ENCODE measurements around the gene LYPD6. TPM values are rescaled to one million over a fixed set of nuclear protein-coding genes. Genes with fewer than 3 reads are reported as not detected.

Gene LYPD6
- total and polyA plus RNA-seq, 10 donors = 0.05 to 2.3 (median 0.41) TPM

- H3K36me3 ChIP-seq = no peaks in the 10 kb centered on the region
- intact Hi-C loops (cut with DNase I; ENCODE audit: low total_unique reads) = no loop called here
- no peak for DNase-seq
- no peaks in the 10 kb centered on the region for H3K9me3 ChIP-seq
- 71 to 78% (median 75%) methylated on average over 2 of the region's 2 CpGs for WGBS, 5 donors
- peaks cover 0 to 64% (median 35%) of the 10 kb centered on the region in 7 donors for H3K27me3 ChIP-seq (replicated peaks in 1 of 7)
- H3K27ac ChIP-seq = no peak overlapping the region
- TF ChIP-seq POLR2A (IDR thresholded peaks at IDR 0.05) (no peak), CTCF (IDR thresholded peaks at IDR 0.05 in 8 of 11, conservative IDR thresholded peaks at IDR 0.05 in 3 of 11) (no peak), POLR2AphosphoS5 (IDR thresholded peaks at IDR 0.05) (no peak)
- H3K4me1 ChIP-seq = peaks cover 0 to 24% (median 15%) of the 10 kb centered on the region in 6 donors
- no peak overlapping the region for H3K4me3 ChIP-seq
Measured at GRCh38 chr2:149332364-149332763, 2.0 kb downstream of the LYPD6 start.

- 74 to 82% (median 74%) methylated on average over 3 of the region's 3 CpGs for WGBS, 5 donors
- H3K27me3 ChIP-seq (replicated peaks in 1 of 7) = peaks cover 0 to 51% (median 32%) of the 10 kb centered on the region in 7 donors
- no peak overlapping the region for H3K27ac ChIP-seq
- TF ChIP-seq POLR2AphosphoS5 (IDR thresholded peaks at IDR 0.05) (no peak), CTCF (IDR thresholded peaks at IDR 0.05 in 8 of 11, conservative IDR thresholded peaks at IDR 0.05 in 3 of 11) (no peak), POLR2A (IDR thresholded peaks at IDR 0.05) (no peak)
- no peaks in the 10 kb centered on the region for H3K9me3 ChIP-seq
- intact Hi-C loops (cut with DNase I; ENCODE audit: low total_unique reads) = no loop called here
- no peaks in the 10 kb centered on the region for H3K36me3 ChIP-seq
- no peak for DNase-seq
- H3K4me1 ChIP-seq = peaks cover 0 to 24% (median 15%) of the 10 kb centered on the region in 6 donors
- no peak overlapping the region for H3K4me3 ChIP-seq
Measured at GRCh38 chr2:149333636-149334035, 3.2 kb downstream of the LYPD6 start.

GRCh38 chr2:149334156-149334555, 3.8 kb downstream of the LYPD6 start:
- WGBS, 5 donors = 55 to 93% (median 76%) methylated on average over 2 of the region's 2 CpGs
- no peak for DNase-seq
- peaks cover 0 to 46% (median 30%) of the 10 kb centered on the region in 7 donors for H3K27me3 ChIP-seq (replicated peaks in 1 of 7)
- intact Hi-C loops (cut with DNase I; ENCODE audit: low total_unique reads) = no loop called here
- no peak overlapping the region for H3K27ac ChIP-seq
- TF ChIP-seq POLR2AphosphoS5 (IDR thresholded peaks at IDR 0.05) (no peak), POLR2A (IDR thresholded peaks at IDR 0.05) (no peak), CTCF (IDR thresholded peaks at IDR 0.05 in 8 of 11, conservative IDR thresholded peaks at IDR 0.05 in 3 of 11) (no peak)
- H3K36me3 ChIP-seq = no peaks in the 10 kb centered on the region
- no peak overlapping the region for H3K4me3 ChIP-seq
- H3K9me3 ChIP-seq = no peaks in the 10 kb centered on the region
- H3K4me1 ChIP-seq = peaks cover 0 to 20% (median 15%) of the 10 kb centered on the region in 6 donors

- Histone ChIP-seq H3K36me3 (no peaks in the 10 kb centered on the region), H3K27ac (no peak overlapping the region), H3K9me3 (no peaks in the 10 kb centered on the region), H3K27me3 (replicated peaks in 1 of 7) (peaks cover 0 to 4% (median 0%) of the 10 kb centered on the region in 7 donors), H3K4me1 (no peaks in the 10 kb centered on the region), H3K4me3 (no peak overlapping the region)
- intact Hi-C loops (cut with DNase I; ENCODE audit: low total_unique reads) = no loop called here
- no peak for DNase-seq
- TF ChIP-seq POLR2A (IDR thresholded peaks at IDR 0.05) = no peak
- no peak for TF ChIP-seq CTCF (IDR thresholded peaks at IDR 0.05 in 8 of 11, conservative IDR thresholded peaks at IDR 0.05 in 3 of 11)
- TF ChIP-seq POLR2AphosphoS5 (IDR thresholded peaks at IDR 0.05) = no peak
- 68 to 72% (median 71%) methylated on average over 2 of the region's 2 CpGs for WGBS, 5 donors
Measured at GRCh38 chr2:149339324-149339723, 8.9 kb downstream of the LYPD6 start.

Measured in spleen (tissue), 11 donors.